Globus pallidus (tissue), 1 donor: ENCODE data around the gene CILP2.

ENCODE experiments used
- DNase-seq: peaks from one replicate; pipeline ENCODE4 v3.0.0-alpha.2; 2015; ENCODE audit warnings: low spot score

Gene CILP2, protein sequence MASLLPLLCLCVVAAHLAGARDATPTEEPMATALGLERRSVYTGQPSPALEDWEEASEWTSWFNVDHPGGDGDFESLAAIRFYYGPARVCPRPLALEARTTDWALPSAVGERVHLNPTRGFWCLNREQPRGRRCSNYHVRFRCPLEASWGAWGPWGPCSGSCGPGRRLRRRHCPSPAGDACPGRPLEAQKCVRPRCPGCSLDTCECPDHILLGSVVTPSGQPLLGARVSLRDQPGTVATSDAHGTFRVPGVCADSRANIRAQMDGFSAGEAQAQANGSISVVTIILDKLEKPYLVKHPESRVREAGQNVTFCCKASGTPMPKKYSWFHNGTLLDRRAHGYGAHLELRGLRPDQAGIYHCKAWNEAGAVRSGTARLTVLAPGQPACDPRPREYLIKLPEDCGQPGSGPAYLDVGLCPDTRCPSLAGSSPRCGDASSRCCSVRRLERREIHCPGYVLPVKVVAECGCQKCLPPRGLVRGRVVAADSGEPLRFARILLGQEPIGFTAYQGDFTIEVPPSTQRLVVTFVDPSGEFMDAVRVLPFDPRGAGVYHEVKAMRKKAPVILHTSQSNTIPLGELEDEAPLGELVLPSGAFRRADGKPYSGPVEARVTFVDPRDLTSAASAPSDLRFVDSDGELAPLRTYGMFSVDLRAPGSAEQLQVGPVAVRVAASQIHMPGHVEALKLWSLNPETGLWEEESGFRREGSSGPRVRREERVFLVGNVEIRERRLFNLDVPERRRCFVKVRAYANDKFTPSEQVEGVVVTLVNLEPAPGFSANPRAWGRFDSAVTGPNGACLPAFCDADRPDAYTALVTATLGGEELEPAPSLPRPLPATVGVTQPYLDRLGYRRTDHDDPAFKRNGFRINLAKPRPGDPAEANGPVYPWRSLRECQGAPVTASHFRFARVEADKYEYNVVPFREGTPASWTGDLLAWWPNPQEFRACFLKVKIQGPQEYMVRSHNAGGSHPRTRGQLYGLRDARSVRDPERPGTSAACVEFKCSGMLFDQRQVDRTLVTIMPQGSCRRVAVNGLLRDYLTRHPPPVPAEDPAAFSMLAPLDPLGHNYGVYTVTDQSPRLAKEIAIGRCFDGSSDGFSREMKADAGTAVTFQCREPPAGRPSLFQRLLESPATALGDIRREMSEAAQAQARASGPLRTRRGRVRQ

DNA sequence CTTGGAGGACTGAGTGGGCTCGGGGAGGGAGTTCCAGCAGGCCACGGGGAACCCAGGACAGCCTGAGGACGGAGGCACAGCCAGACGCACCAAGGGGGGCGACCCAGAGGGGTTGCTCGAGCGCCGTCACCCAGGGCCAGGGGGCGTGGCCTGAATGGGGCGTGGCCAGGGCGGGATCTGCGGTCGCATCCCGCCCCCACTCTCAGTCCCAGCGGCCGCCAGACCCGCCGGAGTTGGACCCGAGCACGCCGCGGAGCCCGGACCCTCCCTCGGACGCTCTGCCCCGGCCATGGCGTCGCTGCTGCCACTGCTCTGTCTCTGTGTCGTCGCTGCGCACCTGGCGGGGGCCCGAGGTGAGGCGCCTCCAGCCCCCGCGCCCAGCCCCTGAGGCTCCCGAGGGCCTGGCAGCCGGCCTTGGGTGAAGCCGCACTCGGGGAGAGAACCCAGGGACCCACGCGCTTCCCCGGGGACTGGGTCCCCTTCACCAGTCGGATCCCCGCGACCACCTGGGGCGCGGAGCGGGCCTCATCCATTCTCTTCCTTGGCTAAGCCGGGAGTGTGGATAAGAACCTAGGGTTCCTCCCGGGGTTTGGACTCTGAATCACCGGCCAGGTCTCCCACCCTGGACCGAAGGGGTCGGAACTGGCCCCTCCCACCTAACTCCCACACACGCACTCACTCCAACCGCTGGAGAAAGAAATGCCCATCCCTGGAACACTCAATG lies at the start of gene CILP2:
TSS of gene CILP2 (plus strand) at position 205 of the 724 bp plus-strand sequence. CDS start at position 290, 85 bp downstream.
- DNase-seq, result no peak

- peak; percentile 74 for DNase-seq
Measured at GRCh38 chr19:19488875-19489690, 49.0 kb upstream of the CILP2 start.

DNA sequence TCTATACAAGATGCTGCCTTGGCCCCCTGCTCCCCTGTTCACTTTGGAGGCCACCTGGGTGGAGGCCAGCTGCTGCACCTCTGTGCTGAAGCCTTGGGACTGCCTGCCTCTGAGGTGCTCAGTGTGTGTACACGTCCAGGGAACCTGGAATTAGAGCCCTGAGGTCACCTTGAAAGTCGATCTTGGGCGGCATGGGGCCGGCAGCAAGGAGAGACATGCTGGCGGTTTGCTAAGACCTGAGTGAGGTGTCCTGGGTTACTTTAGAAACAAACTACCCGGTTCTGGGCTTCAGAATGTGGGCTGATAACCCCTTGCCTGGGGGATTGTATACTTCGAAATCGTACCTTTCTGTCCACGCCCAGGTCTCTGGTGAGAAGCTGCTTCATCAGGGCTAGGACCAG lies 48.3 kb upstream of the CILP2 start:
- DNase-seq, result no peak

GRCh38 chr19:19490214-19490968 lies 47.7 kb upstream of the CILP2 start:
- peak; percentile 81 for DNase-seq

- no peak for DNase-seq
Measured at GRCh38 chr19:19491321-19492025, 46.6 kb upstream of the CILP2 start.

DNA sequence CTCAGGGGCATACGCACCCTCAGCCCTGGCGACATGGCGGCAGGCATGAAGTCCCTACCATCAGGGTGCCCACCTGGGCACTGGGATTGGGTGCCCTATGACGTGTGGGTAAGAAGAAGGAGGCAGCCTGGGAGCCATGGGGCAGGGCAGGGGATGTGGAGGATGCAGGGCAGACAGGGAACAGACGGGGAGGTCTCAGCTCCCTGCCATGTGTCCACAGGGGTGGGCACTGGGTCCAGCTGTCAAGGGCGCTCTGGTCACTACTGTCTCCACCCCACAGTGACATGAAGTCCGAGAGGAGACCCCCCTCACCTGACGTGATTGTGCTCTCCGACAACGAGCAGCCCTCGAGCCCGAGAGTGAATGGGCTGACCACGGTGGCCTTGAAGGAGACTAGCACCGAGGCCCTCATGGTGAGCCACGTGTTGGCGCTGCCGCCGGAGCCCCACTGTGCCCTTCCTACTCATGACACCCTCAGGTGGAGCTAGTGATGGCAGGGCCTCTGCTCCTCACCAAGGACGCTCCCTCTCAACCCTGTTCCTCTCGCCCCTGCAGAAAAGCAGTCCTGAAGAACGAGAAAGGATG lies 45.9 kb upstream of the CILP2 start:
- no peak for DNase-seq

- DNase-seq, result no peak
Measured at GRCh38 chr19:19493841-19494546, 44.1 kb upstream of the CILP2 start.

DNA sequence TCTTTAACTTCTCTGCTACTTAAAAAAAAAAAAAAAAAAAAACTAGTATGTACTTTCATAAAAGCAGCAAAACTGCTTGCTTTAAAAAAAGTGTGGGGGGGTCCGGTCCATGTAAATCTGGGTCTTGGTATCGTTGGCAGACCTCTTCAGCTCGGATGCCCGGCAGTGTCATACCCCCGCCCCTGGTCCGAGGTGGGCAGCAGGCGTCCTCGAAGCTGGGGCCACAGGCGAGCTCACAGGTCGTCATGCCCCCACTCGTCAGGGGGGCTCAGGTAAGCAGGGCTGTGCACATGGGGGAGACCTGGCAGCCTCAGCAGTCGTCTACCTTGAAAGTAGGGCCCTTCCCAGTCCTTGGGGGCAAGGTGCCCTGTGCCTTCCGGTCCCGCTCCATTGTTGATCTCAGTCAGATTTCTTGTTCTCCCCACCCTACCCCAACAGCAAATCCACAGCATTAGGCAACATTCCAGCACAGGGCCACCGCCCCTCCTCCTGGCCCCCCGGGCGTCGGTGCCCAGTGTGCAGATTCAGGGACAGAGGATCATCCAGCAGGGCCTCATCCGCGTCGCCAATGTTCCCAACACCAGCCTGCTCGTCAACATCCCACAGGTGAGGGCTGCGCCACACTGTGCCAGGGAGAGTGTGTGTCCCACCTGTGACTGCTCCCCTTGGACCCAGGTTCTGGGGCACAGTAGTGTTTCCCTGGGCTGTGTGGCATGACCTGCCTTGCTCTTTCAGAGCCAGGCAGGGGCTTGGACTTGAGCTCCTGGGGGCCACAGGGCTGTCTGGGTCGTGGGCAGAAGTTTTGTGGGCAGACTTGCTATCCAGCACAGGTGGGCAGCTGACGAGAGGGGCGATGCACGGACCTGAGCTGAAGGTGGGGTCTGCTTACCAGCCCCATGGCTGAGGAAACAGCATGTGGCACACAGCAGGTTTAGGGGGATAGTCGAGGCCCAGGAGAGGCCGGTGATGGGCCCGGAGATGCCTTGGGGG lies 42.2 kb upstream of the CILP2 start:
- DNase-seq, result no peak

- DNase-seq, result no peak
Measured at GRCh38 chr19:19498255-19498991, 39.6 kb upstream of the CILP2 start.

DNA sequence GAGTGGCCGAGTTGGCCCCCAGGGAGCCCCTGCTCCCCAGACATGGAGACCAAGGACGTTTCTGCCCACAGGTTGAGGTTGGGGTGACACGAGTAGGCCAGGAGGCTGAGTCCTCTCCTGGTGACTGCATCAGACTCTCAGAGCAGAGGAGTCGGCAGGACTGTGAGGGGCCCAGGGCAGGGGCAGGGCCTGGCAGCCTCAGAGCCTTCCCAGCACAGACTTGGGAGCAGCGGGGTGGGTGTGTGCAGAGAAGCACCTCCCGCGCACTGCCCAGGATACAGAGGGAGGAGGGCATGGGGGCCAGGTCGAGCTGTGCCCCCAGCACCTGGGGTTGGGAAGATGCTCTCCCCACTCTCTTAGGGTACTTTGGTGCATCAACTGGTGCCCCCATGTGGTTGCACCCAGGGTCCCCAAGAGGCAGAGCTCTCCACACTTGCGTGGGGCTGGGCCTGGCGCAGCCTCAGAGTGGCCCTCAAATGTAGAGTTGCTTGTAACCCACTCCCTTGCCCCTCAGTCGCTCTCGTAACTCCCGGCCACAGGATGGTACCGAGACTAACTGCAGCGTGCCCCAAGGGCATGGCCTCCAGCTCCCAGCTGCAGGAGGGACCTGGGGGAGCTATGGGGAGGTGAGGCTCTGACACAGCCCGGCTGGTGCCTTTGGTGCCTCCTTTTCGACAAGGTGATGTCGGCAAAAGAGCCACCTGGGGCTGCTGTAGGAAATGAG lies 38.6 kb upstream of the CILP2 start:
- no peak for DNase-seq

GRCh38 chr19:19500975-19501644 lies 37.0 kb upstream of the CILP2 start:
- DNase-seq, result no peak

DNA sequence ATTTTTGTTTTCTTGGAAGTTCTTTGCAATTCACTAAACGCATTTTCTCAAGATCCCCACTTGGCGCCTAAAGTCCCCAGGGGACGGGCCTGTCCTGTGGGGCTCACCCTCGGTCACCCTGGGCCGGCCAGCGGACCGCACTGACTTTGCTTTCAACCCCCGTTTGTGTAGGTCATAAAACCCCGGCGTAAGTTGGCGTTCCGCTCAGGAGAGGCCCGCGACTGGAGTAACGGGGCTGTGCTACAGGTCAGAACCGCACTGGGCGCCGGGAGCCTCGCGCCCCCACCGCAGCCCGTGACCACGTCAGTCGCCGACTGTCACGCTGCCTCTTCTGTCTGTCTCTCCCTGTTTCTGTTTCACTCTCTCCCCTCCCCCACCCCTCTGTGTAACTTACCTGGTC lies 36.3 kb upstream of the CILP2 start:
- DNase-seq, result no peak

DNA sequence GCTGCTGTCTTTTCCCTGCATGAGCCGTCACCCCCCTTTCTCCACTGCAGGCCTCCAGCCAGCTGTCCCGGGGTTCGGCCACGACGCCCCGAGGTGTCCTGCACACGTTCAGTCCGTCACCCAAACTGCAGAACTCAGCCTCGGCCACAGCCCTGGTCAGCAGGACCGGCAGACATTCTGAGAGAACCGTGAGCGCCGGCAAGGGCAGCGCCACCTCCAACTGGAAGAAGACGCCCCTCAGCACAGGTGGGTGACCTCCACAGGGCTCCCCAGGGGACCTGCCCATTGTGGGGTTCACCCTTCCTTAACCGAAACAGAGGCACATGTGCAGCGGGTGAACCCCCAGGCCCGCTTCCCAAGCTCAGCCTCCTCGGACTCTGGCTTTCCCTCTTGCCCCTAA lies 35.8 kb upstream of the CILP2 start:
- no peak for DNase-seq

GRCh38 chr19:19502808-19503602 lies 35.1 kb upstream of the CILP2 start:
- DNase-seq, result no peak
